RWPE1 (cell line): ENCODE data around the gene FYCO1.

Experiments
- CTCF ChIA-PET: fragments of 350-600 bp; sonication (Branson Sonifier 250); formaldehyde crosslinking; extraction: SDS; loops from one replicate; lab custom pipeline; 2021; lab: Yijun Ruan, JAX
- POLR2A ChIA-PET: fragments of 400-600 bp; formaldehyde crosslinking; extraction: SDS; loops from one replicate; lab custom pipeline; 2020; ENCODE audit warnings: antibody characterized with exemption; ENCODE audit not compliant: low non-redundant PET; lab: Yijun Ruan, JAX
- DNase-seq: peaks from one replicate; pipeline ENCODE4 v3.0.0; 2012; ENCODE audit warnings: low spot score
- H3K27ac ChIP-seq: fragments of 450-650 bp; 2 replicates; pipeline ENCODE4 v1.5.1; 2017
- CTCF ChIP-seq: fragments of 450-650 bp; conservative IDR thresholded peaks from 2 replicates; pipeline ENCODE4 v1.5.1; 2017; ENCODE audit warnings: low read depth, mild to moderate bottlenecking

The FYCO1 gene

GRCh38 chr3:45966371-45966791 is 29.2 kb downstream of the FYCO1 start:
- no peak for DNase-seq
- ChIA-PET POLR2A (no interaction called here), CTCF (no interaction called here)
- no peak for TF ChIP-seq CTCF
- H3K27ac ChIP-seq: no peak overlapping the region

- ChIA-PET CTCF (no interaction called here), POLR2A (no interaction called here)
- no peak for DNase-seq
- no peak for TF ChIP-seq CTCF
- H3K27ac ChIP-seq: no peak overlapping the region
These were observed 30.0 kb downstream of the FYCO1 start for GRCh38 chr3:45965653-45966052.

DNA sequence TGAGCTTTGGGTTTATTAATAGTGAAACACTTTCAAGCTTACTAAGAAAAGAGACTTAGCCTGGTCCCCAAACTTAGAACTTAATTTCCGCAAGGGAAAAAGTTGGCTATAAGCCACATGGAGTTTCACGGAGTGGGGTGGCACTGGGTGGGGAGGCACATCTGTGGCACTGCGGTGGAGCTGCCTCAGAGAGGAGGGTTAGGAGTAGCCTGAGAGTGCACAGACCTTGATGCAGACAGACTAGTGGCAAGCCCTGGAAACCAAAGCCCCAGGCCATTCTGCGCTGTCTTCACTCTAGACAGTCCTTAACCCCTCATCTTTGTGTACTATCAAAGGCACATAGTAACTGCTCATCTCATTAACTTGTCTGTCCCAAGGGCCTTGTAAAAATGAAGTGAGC is 30.4 kb downstream of the FYCO1 start:
- ChIA-PET CTCF (interaction anchor here (0.6 kb wide), 1 partner anchor 112 kb away, joined by 3 read pairs; no protein-coding TSS in a partner anchor), POLR2A (no interaction called here)
- H3K27ac ChIP-seq: no peak overlapping the region
- TF ChIP-seq CTCF: no peak
- DNase-seq: no peak

GRCh38 chr3:45964139-45964538 is 31.5 kb downstream of the FYCO1 start:
- POLR2A ChIA-PET: no interaction called here
- no peak for TF ChIP-seq CTCF
- CTCF ChIA-PET: no interaction called here
- no peak for DNase-seq
- no peak overlapping the region for H3K27ac ChIP-seq

GRCh38 chr3:45962033-45962432 is 33.6 kb downstream of the FYCO1 start:
- TF ChIP-seq CTCF: no peak
- no peak overlapping the region for H3K27ac ChIP-seq
- CTCF ChIA-PET: no interaction called here
- no peak for DNase-seq
- POLR2A ChIA-PET: no interaction called here

- POLR2A ChIA-PET: no interaction called here
- CTCF ChIA-PET: no interaction called here
- TF ChIP-seq CTCF: no peak
These were observed 35.3 kb downstream of the FYCO1 start for GRCh38 chr3:45960289-45960688.

GRCh38 chr3:45959201-45959600 is 36.4 kb downstream of the FYCO1 start:
- no peak for TF ChIP-seq CTCF
- DNase-seq: no peak
- no peak overlapping the region for H3K27ac ChIP-seq
- CTCF ChIA-PET: no interaction called here
- POLR2A ChIA-PET: no interaction called here

More at GRCh38 chr3:45960289-45960688, 35.3 kb downstream of the FYCO1 start:
- no peak for DNase-seq
- H3K27ac ChIP-seq: no peak overlapping the region
